ENCODE measurements around the gene IFT81.
"Not testable (repeated sequence)": the region's sequence is repeated elsewhere in the genome, so short reads cannot be mapped to it uniquely, and the experiment has no call there.

Gene IFT81

DNA sequence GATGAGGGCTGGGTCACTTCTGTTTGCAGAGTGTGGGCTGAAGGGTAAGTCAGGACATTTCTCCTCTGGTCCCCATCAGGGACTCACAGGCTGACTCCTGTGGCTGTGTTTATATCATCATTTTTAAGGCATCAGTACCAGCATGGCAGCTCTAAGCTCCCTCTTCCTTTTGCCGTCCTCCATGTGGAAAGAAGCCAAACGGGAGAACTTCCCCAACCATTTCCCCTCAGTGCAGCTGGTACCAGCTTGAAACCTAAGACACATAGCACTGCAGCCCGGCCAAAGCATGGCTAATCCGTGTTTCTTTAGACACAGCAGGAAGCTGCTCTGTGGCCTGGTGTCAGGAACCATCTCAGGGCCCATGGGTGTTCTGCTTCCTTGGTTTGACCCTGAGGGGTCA, 124.9 kb downstream of the IFT81 start:
- TF ChIP-seq, protein P1, sequence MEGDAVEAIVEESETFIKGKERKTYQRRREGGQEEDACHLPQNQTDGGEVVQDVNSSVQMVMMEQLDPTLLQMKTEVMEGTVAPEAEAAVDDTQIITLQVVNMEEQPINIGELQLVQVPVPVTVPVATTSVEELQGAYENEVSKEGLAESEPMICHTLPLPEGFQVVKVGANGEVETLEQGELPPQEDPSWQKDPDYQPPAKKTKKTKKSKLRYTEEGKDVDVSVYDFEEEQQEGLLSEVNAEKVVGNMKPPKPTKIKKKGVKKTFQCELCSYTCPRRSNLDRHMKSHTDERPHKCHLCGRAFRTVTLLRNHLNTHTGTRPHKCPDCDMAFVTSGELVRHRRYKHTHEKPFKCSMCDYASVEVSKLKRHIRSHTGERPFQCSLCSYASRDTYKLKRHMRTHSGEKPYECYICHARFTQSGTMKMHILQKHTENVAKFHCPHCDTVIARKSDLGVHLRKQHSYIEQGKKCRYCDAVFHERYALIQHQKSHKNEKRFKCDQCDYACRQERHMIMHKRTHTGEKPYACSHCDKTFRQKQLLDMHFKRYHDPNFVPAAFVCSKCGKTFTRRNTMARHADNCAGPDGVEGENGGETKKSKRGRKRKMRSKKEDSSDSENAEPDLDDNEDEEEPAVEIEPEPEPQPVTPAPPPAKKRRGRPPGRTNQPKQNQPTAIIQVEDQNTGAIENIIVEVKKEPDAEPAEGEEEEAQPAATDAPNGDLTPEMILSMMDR (IDR thresholded peaks at IDR 0.05; ENCODE audit: low read depth, low read length) = no peak
- no peak for DNase-seq (ENCODE audit: extremely low read depth, low read depth)

DNA sequence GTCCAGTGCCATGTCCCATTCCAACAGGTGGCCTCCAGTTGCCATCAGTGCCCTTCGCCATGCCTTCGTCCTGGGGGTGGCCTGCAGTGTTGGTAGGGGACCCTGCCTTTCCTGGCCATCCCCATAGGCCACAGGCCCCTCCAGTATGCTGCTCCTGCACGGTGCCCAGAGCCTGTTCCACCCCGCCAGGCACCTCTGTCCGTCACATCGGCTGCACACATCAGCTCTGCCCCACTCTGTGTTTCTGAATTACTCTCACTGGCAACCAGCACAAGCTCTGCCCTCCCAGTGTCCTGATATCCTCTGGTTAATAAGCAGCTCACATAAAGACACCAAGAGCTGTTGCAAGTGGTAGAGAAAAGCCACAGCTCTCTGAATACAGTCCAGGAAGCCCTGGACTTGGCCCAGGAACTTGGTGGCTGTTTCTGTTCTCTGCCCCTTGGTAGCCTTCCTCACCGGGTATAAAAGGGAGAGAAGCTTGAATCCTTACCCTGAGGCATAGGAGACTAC, 125.6 kb downstream of the IFT81 start:
- no peak for DNase-seq (ENCODE audit: extremely low read depth, low read depth)
- TF ChIP-seq, protein P1 (IDR thresholded peaks at IDR 0.05; ENCODE audit: low read depth, low read length) = no peak

DNA sequence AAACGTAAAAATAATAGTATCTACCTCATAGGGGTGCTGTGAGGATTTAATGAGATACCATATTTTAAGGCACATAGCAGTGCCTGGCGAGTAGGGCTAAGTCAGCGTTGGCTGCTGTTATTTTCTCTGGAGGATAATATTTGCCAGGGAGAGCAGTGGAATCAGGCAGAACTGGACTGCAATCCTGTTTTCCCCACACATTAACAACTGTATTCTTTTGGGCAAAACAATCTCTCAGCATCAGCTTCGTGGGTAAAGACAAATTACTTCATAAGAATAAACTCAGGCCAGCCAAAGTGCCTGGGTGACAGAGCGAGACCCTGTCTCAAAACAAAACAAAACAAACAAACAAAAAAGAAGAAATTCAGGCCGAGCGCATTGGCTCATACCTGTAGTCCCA, 127.2 kb downstream of the IFT81 start:
- TF ChIP-seq, protein P1 (IDR thresholded peaks at IDR 0.05; ENCODE audit: low read depth, low read length) = no peak
- DNase-seq (ENCODE audit: extremely low read depth, low read depth) = no peak

DNA sequence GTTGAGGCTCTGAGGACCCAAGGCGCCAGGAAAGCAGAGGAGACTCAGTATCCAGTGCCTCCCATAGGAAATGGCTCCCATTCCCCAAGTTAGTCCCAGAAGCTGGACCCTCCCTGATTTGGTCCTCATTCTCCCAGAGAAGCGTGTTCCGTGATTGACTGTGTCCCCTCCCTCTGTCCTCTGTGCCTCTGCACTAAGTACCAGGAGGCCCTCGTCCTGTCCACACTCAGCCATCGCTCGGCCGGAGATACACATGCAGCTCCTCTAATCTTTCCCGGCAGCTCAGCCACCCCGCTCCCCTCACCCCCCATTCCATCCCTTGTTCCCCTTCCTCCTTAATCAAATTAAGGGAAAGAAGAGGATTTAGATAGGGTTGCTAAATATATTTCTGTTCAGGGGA, 128.6 kb downstream of the IFT81 start:
- no peak for DNase-seq (ENCODE audit: extremely low read depth, low read depth)
- TF ChIP-seq, protein P1 (IDR thresholded peaks at IDR 0.05; ENCODE audit: low read depth, low read length) = no peak

DNA sequence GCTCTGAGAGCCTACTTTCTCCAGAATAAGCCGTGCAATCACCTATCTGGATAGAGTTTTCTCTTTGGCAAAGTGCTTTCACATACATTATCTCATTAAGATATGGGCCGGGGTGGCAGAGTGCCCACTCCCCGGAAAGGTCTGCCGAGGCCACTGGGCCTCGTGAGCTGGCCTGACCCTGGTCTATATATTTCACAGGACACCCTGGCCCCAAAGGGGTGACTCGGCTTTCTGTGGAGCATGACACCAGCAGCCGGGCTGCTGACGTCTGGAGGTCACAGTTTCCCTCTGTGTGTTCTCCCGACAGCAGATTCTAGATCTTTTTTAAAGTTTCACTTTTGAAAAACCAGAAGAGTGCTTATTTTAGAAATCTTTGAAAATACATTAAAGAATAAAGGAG, 129.0 kb downstream of the IFT81 start:
- TF ChIP-seq, protein P1 (IDR thresholded peaks at IDR 0.05; ENCODE audit: low read depth, low read length) = no peak
- no peak for DNase-seq (ENCODE audit: extremely low read depth, low read depth)

DNA sequence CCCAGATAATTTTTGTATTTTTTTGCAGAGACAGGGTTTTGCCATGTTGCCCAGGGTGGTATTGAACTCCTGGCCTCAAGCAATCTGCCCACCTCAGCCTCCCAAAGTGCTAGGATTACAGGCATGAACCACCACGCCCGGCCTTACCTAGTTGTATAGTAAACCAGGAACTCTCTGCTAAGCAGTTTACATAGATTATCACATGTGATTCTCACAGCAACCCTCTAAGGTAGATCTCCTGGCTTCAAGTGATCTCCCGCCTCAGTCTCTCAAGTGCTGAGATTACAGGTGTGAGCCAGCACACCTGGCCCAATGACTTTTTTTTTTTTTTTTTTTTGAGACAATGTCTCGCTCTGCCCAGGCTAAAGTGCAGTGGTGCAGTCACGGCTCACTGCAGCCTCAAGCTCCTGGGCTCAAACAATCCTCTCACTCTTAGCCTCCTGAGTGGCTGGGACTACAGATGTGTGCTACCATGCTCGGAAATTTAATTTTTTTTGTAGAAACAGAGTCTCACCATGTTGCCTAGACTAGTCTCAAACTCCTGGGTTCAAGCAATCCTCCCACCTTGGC, 130.9 kb downstream of the IFT81 start:
- DNase-seq (ENCODE audit: extremely low read depth, low read depth) = no peak

DNA sequence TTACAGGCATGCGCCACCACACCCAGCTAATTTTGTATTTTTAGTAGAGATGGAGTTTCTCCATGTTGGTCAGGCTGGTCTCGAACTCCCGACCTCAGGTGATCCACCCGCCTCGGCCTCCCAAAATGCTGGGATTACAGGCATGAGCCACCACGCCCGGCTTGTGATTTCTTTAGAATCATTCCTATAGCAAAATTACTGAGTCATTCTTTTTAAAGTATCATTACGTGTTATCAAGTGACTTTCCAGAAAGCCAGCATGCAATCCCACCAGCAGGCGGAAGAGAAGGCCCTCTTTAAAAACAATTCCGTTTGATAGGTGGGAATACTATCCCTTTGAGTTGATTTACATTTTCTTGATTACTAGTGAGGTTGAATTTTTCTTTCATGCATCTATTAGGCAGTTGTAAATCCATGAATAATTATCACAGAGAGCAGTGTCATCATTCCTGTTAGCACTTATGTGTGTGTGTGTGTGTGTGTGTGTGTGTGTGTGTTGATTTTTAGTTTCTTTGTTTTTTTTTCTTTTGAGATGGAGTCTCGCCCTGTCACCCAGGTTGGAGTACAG, 131.8 kb downstream of the IFT81 start:
- DNase-seq (ENCODE audit: extremely low read depth, low read depth) = not testable (repeated sequence)

More for the DNA sequence above, 130.9 kb downstream of the IFT81 start:
- TF ChIP-seq, protein P1 (IDR thresholded peaks at IDR 0.05; ENCODE audit: low read depth, low read length) = no peak
